Vagina (tissue), 2 donors: ENCODE measurements around the gene SELENOO.

Source experiments
- POLR2A ChIP-seq, 2 donors: fragments of 450-650 bp; IDR thresholded peaks; one replicate each; pipeline ENCODE4 v1.6.1; 2017; ENCODE audit warnings: antibody characterized with exemption in 2 of 2, mild to moderate bottlenecking in 2 of 2, moderate library complexity in 2 of 2
- POLR2AphosphoS5 ChIP-seq, 2 donors: sonication (generic); formaldehyde crosslinking; IDR thresholded peaks; one replicate each; pipeline ENCODE4 v1.9.0; 2017; ENCODE audit warnings: antibody characterized with exemption in 2 of 2, mild to moderate bottlenecking in 2 of 2, low read depth in 1 of 2; ENCODE audit not compliant: insufficient read depth in 1 of 2
- TF ChIP-seq, protein P1 (sequence below), 3 experiments: fragments of 450-650 bp in 2 of 3; fragments of 200-600 bp in 1 of 3; sonication (generic) in 1 of 3; IDR thresholded peaks; one replicate each; pipeline ENCODE4 v1.5.1; 2017 to 2019; ENCODE audit warnings: antibody characterized with exemption in 3 of 3, mild to moderate bottlenecking in 2 of 3, moderate library complexity in 2 of 3

DNA sequence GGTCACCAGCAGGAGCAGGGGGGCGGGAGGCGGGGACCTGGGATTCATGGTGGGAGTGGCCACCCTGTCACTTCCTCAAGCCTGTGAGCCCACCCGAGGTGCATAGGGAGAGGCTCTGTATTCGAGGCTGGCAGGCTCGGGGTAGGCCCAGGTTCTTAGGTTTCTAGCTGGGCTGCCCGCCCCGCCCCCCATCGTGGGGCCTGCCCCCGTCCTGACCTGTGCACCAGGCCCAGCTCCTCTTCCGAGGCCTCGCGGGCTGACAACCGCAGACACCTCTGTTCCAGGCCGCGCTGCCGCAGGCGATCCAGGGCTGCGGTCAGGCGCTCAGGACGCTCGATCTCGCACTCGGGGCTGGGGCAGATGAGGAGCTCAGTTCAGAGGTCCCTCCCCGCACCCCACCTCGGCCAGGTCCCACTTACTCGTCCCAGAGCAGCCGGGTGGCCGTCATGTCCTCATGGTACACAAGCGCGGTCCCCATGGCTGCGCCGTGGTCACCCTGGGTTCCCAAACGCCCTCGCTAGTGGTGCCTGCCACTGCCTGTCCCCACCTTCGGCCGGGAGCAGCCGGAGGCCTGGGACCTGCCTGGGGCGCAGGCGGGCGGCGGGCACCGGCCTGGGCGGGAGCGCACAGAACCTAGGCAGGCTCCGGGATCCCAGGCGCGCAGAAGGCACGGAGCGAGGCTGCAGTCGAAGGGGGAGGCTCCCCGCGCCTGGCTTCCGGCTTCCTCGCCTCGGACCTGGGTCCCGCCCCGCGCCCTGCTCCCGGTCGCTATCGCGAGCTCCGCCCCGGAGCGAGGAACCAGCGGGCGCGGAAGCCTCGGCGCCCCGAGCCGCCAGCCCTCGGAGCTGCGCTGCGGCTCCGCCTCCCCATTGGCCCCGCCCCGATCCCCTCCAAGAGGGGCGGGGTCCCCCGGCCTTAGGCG lies 50.0 kb downstream of the SELENOO start, which contains the start of gene HDAC10:
- TF ChIP-seq, protein P1, sequence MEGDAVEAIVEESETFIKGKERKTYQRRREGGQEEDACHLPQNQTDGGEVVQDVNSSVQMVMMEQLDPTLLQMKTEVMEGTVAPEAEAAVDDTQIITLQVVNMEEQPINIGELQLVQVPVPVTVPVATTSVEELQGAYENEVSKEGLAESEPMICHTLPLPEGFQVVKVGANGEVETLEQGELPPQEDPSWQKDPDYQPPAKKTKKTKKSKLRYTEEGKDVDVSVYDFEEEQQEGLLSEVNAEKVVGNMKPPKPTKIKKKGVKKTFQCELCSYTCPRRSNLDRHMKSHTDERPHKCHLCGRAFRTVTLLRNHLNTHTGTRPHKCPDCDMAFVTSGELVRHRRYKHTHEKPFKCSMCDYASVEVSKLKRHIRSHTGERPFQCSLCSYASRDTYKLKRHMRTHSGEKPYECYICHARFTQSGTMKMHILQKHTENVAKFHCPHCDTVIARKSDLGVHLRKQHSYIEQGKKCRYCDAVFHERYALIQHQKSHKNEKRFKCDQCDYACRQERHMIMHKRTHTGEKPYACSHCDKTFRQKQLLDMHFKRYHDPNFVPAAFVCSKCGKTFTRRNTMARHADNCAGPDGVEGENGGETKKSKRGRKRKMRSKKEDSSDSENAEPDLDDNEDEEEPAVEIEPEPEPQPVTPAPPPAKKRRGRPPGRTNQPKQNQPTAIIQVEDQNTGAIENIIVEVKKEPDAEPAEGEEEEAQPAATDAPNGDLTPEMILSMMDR (IDR thresholded peaks at IDR 0.05) = no peak
- TF ChIP-seq POLR2AphosphoS5 (IDR thresholded peaks at IDR 0.05; ENCODE audit: insufficient read depth in 1 of 2, low read depth in 1 of 2) = peak in 1 of 2 donors; percentile 46
- TF ChIP-seq POLR2A (IDR thresholded peaks at IDR 0.05) = no peak
